WTC11 (cell line): ENCODE measurements around the gene LENEP.

ENCODE experiments used
- ATF1 ChIP-seq: sonication (generic); formaldehyde crosslinking; IDR thresholded peaks from 2 replicates; pipeline ENCODE4 v1.8.1; 2023; ENCODE audit warnings: mild to moderate bottlenecking, moderate library complexity, missing genetic modification reagents
- CTCF ChIP-seq: fragments of 200-600 bp; IDR thresholded peaks from 2 replicates; pipeline ENCODE4 v1.8.0; 2022; ENCODE audit warnings: antibody characterized with exemption
- HMGA2 ChIP-seq: fragments of 250-450 bp; sonication (Bioruptor Pico); IDR thresholded peaks from 2 replicates; pipeline ENCODE4 v1.4.0; 2021; ENCODE audit warnings: mild to moderate bottlenecking, moderate library complexity
- NR2C2 ChIP-seq: sonication (generic); formaldehyde crosslinking; IDR thresholded peaks from 2 replicates; pipeline ENCODE4 v1.8.0; 2022; ENCODE audit warnings: mild to moderate bottlenecking, missing genetic modification reagents
- NR3C1 ChIP-seq: sonication (generic); formaldehyde crosslinking; conservative IDR thresholded peaks from 2 replicates; pipeline ENCODE4 v1.8.1; 2023; ENCODE audit warnings: low read depth, mild to moderate bottlenecking, missing genetic modification reagents
- TEAD4 ChIP-seq: sonication (generic); formaldehyde crosslinking; IDR thresholded peaks from 2 replicates; pipeline ENCODE4 v1.8.0; 2022; ENCODE audit warnings: mild to moderate bottlenecking, missing genetic modification reagents

- TF ChIP-seq CTCF: no peak
- TF ChIP-seq NR2C2 (CRISPR knock-in tag): no peak
- TF ChIP-seq ATF1 (CRISPR knock-in tag): no peak
- TF ChIP-seq TEAD4 (CRISPR knock-in tag): no peak
- TF ChIP-seq HMGA2 (CRISPR knock-in tag): no peak
- no peak for TF ChIP-seq NR3C1 (CRISPR knock-in tag)
These were observed 36.9 kb downstream of the LENEP start for GRCh38 chr1:155030243-155030795.
